ENCODE data around the gene NTSR1. TPM values are rescaled to one million over a fixed set of nuclear protein-coding genes. Genes with fewer than 3 reads are reported as not detected.

NTSR1 gene
- total and polyA plus RNA-seq, 2 of the 13 experiments (the other 11 are each of a cell fraction or from before 2014, with no cell fraction given): 0.09 to 0.12 TPM

GRCh38 chr20:62776692-62777527 is 68.3 kb downstream of the NTSR1 start (continued):
- TF ChIP-seq ZNF512 (CRISPR knock-in tag; IDR thresholded peaks at IDR 0.05): no peak
- peak; percentile 86; the same call in 1 of the 2 replicates for TF ChIP-seq ZKSCAN5 (CRISPR knock-in tag; IDR thresholded peaks at IDR 0.05)
- no peak for TF ChIP-seq TBX2 (CRISPR knock-in tag; IDR thresholded peaks at IDR 0.05; ENCODE audit: borderline replicate concordance)
- TF ChIP-seq, protein P1, sequence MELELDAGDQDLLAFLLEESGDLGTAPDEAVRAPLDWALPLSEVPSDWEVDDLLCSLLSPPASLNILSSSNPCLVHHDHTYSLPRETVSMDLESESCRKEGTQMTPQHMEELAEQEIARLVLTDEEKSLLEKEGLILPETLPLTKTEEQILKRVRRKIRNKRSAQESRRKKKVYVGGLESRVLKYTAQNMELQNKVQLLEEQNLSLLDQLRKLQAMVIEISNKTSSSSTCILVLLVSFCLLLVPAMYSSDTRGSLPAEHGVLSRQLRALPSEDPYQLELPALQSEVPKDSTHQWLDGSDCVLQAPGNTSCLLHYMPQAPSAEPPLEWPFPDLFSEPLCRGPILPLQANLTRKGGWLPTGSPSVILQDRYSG (CRISPR knock-in tag; IDR thresholded peaks at IDR 0.05): no peak
- TF ChIP-seq ZNF317 (CRISPR knock-in tag; IDR thresholded peaks at IDR 0.05): no peak
- no peak for TF ChIP-seq KDM3A (CRISPR knock-in tag; IDR thresholded peaks at IDR 0.05; ENCODE audit: low read depth)
- TF ChIP-seq, protein P2, sequence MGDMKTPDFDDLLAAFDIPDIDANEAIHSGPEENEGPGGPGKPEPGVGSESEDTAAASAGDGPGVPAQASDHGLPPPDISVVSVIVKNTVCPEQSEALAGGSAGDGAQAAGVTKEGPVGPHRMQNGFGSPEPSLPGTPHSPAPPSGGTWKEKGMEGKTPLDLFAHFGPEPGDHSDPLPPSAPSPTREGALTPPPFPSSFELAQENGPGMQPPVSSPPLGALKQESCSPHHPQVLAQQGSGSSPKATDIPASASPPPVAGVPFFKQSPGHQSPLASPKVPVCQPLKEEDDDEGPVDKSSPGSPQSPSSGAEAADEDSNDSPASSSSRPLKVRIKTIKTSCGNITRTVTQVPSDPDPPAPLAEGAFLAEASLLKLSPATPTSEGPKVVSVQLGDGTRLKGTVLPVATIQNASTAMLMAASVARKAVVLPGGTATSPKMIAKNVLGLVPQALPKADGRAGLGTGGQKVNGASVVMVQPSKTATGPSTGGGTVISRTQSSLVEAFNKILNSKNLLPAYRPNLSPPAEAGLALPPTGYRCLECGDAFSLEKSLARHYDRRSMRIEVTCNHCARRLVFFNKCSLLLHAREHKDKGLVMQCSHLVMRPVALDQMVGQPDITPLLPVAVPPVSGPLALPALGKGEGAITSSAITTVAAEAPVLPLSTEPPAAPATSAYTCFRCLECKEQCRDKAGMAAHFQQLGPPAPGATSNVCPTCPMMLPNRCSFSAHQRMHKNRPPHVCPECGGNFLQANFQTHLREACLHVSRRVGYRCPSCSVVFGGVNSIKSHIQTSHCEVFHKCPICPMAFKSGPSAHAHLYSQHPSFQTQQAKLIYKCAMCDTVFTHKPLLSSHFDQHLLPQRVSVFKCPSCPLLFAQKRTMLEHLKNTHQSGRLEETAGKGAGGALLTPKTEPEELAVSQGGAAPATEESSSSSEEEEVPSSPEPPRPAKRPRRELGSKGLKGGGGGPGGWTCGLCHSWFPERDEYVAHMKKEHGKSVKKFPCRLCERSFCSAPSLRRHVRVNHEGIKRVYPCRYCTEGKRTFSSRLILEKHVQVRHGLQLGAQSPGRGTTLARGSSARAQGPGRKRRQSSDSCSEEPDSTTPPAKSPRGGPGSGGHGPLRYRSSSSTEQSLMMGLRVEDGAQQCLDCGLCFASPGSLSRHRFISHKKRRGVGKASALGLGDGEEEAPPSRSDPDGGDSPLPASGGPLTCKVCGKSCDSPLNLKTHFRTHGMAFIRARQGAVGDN (CRISPR knock-in tag; IDR thresholded peaks at IDR 0.05): no peak; the same call in none of the 2 replicates
- TF ChIP-seq MYNN (CRISPR knock-in tag; IDR thresholded peaks at IDR 0.05; ENCODE audit: low read depth): no peak
- no peak for TF ChIP-seq ZNF616 (CRISPR knock-in tag; IDR thresholded peaks at IDR 0.05; ENCODE audit: low read depth)
- TF ChIP-seq XRCC5 (optimal IDR thresholded peaks at IDR 0.05; ENCODE audit: low read length): no peak
- TF ChIP-seq ZBTB21 (CRISPR knock-in tag; IDR thresholded peaks at IDR 0.05): no peak
- no peak for TF ChIP-seq ZNF780A (CRISPR knock-in tag; IDR thresholded peaks at IDR 0.05)
- TF ChIP-seq ZNF101 (CRISPR knock-in tag; IDR thresholded peaks at IDR 0.05; ENCODE audit: borderline replicate concordance, low read depth): no peak
- no peak for TF ChIP-seq TOE1 (CRISPR knock-in tag; IDR thresholded peaks at IDR 0.05)
- no peak for TF ChIP-seq ZNF251 (CRISPR knock-in tag; IDR thresholded peaks at IDR 0.05)
- TF ChIP-seq TBX3 (IDR thresholded peaks at IDR 0.05; ENCODE audit: borderline replicate concordance): no peak
- peak; percentile 22; the same call in 1 of the 2 replicates for TF ChIP-seq RXRA (CRISPR knock-in tag; IDR thresholded peaks at IDR 0.05)
- no peak for TF ChIP-seq PHB2 (IDR thresholded peaks at IDR 0.05; ENCODE audit: partially characterized antibody)
- TF ChIP-seq MLLT10 (CRISPR knock-in tag; IDR thresholded peaks at IDR 0.05): no peak
- TF ChIP-seq ZSCAN25 (CRISPR knock-in tag; IDR thresholded peaks at IDR 0.05): 0 out of 2 replicates have a peak, but pooled peaks have one; percentile 45
- peak; percentile 71 for TF ChIP-seq SP2 (CRISPR knock-in tag; IDR thresholded peaks at IDR 0.05)
- TF ChIP-seq ZNF691 (CRISPR knock-in tag; IDR thresholded peaks at IDR 0.05; ENCODE audit: borderline replicate concordance, low read depth): peak; percentile 38; the same call in 1 of the 2 replicates
- no peak for TF ChIP-seq ZFP36L2 (CRISPR knock-in tag; IDR thresholded peaks at IDR 0.05)
- TF ChIP-seq KAT8 (CRISPR knock-in tag; IDR thresholded peaks at IDR 0.05): peak; percentile 27; the same call in 1 of the 2 replicates
